Globus pallidus (tissue), 1 donor: Measurements from ENCODE around the gene ARL4A.

Source experiments
- DNase-seq: peaks from one replicate; pipeline ENCODE4 v3.0.0-alpha.2; 2015; ENCODE audit warnings: low spot score

The ARL4A gene

DNA sequence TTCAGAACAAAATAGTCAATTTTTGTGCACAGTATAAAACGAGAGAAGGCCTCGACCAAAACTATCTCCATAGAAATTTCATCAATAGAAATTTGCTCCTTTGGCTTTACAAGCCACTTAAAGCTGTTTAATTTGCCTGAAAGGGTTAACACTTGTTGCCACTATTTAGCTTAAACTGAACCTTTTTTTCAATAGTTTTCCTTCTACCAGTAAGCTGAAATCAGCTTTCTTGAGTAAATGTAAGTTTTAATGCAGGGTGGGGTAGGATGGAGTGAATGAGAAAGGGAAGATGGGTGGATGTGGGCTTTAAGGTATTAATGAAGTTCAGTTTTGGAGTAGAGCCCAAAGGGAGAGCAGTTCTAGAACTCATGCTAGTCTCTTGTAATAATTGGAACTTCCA is 39.5 kb downstream of the ARL4A start:
- DNase-seq = no peak

DNA sequence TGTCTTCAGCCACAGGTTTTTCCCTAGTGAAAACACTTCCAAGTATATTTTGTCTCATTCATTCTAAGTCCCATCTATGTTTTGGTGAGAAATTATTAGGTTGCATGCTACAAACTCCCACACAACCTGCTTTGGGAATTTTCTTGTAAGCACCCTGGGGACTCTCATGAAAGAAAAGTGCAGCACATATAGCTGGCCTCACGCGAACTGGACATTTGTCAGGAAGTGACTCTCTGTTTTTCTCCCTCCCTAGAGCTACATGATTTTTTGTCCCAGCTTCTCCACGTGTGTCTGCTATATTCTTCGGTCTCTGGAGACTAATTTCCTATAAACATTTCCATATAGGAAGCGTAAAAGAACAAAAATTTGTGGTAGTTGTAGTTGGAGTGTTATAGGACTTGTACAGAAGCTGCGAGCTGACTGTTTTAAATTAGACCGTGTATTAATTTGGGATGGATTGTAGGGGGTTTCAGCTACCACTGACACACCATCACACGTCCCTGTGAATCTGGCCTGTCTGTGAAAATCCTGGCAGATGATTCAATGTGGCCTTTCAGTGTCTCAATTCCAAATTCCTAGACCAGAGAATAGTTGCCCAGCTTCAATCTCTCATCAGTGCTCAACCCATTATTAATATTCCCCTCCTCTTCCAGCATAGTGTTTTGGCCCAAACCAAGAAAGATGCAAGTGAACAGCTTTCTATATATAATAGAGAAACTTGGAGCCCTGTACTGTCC is 40.2 kb downstream of the ARL4A start:
- DNase-seq = no peak

DNA sequence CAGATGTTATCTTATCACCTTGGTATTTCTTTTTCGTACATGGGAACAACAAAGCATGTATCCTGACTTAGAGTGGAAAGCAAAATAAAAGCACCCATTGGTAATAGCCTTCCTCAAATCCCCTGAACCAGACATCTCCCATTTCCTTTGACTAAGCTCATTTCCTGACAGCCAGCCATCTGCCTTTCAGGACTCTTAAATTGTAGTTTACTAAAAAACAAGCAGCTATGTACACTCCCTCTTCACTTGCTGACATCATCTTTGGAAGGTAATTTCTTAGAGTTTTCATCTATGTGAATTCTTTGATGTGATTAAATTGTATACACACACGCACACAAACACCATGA is 40.7 kb downstream of the ARL4A start:
- DNase-seq = no peak

DNA sequence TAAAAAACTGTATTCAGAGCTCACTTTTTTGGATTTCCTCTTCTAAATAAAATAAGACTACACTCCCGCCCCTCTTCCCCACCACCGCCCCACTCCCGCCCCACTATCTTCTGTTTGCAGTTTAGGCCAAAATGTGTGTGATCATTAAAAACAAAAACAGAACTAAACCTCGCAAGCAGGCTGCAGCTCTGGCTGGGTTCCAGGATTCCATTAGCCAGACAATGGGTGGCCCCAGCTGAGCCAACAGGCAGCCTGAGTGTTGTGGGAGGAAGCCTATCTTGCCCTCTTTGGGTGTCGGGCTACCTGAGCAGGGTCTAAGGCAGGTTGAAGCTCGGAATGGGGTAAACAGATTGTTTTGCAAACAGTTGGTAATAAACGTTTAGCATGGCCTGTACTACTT is 41.7 kb downstream of the ARL4A start:
- peak; percentile 59 for DNase-seq

DNA sequence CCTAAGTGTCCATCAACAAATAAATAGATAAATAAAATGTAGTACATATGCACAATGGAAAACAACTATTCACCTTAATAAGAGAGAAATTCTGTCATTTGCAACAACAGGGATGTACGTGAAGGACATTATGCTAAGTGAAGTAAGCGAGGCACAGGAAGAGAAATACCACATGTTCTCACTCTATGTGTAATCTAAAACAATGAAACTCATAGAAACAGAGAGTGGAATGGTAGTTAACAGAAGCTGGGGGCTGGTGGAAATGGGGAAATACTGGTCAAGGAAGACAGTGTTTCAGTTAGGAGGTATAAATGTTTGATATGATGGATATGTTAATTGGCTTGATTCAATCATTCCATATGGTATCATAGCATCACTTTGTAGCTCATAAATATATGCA is 43.1 kb downstream of the ARL4A start:
- no peak for DNase-seq

DNA sequence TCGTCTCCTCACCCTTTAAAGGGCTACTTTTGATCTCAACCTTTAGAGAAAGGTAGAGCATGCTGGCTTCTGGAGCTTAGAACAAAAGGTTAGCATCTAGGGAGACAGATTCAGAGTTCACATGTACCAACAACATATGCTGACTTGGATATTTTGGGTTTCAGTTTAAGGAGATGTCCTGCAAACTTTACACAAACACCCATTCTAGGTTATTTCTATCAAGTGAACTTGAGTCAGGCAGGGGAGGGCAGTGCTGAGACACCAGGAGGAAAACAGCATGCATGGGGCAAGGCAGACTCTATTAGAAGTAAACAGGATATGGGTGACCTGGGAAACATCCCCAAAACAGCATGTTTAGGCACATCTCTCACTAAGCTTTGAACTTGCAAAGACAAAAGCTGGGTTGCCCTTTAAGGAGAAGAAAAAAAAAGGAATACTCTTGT is 43.8 kb downstream of the ARL4A start:
- no peak for DNase-seq

DNA sequence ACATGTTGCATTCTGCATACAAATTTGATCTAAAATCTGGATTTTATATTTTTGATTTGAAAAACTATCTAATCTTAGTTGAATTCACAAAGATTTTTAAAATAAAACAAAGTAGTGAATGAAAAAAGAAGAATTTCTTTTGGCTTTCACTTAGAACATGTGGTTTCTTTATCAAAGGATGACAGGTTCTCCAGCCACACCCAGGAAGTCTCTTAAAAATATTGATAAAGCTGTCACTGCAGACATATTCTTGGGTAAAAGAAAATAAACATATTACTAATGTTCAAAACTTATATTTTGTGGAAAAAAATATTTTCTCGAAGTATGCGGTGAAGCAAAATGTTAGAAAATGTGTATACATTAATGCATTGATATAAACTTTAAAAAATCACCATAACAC is 44.3 kb downstream of the ARL4A start:
- no peak for DNase-seq

DNA sequence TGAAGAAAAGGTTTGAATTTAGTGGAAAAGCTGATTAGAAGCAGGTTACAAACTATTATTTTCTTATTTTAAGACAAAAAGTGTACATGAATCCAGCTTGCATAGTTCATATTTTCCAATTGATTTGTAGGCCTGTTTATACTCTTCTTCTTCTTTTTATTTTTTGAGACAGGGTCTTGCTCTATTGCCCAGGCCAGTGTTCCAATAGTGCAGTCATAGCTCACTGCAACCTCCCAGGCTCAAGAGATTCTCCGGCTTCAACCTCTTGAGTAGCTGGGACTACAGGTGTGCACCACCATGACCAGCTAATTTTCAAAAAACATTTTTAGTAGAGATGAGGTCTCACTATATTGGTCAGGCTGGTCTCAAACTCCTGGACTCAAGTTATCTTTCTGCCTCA is 45.0 kb downstream of the ARL4A start:
- no peak for DNase-seq

DNA sequence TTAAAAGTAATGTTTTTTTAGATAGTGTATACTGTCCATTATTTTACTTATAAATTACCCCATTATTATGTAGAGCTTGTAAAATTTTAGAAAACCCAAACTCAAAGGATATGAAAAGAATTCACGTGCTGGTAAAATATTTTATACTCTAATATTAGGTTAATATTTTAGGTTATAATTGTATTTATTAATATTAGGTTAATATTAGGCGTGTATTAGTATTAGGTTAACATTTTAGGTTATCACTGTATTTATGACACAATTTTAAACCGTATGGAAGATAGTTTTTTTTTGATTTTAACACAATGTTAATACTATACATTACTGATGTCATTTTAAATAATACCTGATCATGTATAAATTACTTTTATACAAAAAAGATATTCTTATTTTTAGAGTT is 48.5 kb downstream of the ARL4A start:
- no peak for DNase-seq

DNA sequence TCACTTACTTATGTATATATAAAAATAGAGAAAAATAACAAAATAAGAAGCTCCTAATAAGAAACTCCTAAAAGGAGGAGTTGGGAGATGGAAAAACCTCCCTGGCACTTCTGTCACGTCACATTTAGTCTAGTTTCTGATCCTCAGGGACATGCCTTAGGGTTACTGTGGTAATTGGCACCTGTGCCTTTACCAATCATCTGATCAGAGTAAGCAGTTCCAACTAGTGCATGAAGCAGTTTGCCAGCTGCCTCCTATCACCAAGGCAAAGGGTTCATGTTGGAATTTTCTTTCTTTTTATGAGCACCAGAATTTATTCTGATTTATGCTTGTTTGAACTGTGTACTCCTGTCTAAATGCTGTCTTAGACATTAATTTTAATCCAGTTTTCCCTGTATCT is 49.9 kb downstream of the ARL4A start:
- DNase-seq = no peak

DNA sequence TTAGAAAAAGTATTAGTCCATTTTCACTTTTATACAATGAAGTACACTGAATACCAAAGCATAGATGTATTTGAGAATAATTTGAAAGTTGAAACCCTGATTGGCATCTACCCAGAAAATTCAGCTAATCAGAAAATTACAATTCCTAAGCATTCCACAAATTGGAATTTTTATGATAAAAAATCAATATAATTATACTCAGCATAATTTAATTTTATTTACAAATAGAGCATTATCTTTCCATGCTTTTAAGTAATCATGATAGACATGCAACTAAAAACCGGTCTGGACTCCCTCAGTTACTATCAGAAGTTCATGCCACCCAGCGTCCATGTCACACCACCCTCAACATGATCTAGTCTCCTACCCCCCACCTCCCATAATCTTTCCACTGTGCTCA is 50.4 kb downstream of the ARL4A start:
- DNase-seq = no peak

DNA sequence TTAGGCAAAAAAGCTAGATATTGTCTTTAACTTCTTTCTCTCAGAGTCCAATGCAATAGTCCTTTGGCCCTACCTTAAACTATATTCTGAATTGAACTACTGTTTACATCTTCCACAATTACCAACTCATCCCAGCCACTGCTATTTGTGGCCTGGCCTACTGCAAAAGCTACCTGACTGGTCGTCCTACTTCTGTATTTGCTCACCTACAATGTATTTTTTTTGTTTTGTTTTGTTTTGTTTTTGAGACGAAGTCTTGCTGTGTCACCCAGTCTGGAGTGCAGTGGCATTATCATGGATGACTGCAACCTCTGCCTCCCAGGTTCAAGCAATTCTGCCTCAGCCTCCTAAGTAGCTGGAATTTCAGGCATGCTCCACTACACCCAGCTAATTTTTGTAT is 51.2 kb downstream of the ARL4A start:
- DNase-seq = no peak
